Measurements from ENCODE around the gene GRK4.
A peak's percentile ranks its signal among the peaks of the same experiment; 100 is the strongest.

The GRK4 gene

GRCh38 chr4:2934813-2935761 lies 28.3 kb upstream of the GRK4 start:
- peak; percentile 93 to 94 for DNase-seq (ENCODE audit: low read depth in 1 of 2, low spot score in 1 of 2)

GRCh38 chr4:2935762-2936743 lies 27.3 kb upstream of the GRK4 start:
- Histone ChIP-seq H3K27me3 (ENCODE audit: insufficient read depth, poor library complexity, severe bottlenecking) (no peaks in the 10 kb centered on the region), H3K4me3 (replicated peaks; ENCODE audit: insufficient read depth, low read length) (peak overlapping the region; percentile 75), H3K27ac (replicated peaks) (peak overlapping the region; percentile 91)
- no peak for TF ChIP-seq REST (IDR thresholded peaks at IDR 0.05; ENCODE audit: insufficient replicate concordance, low read depth)
- no peak for DNase-seq (ENCODE audit: low read depth in 1 of 2, low spot score in 1 of 2)

More at GRCh38 chr4:2934813-2935761, 28.3 kb upstream of the GRK4 start:
- H3K27ac ChIP-seq (replicated peaks), result peak overlapping the region; percentile 91
- peak overlapping the region; percentile 75 for H3K4me3 ChIP-seq (replicated peaks; ENCODE audit: insufficient read depth, low read length)
- no peaks in the 10 kb centered on the region for H3K27me3 ChIP-seq (ENCODE audit: insufficient read depth, poor library complexity, severe bottlenecking)
- TF ChIP-seq SPI1 (IDR thresholded peaks at IDR 0.05; ENCODE audit: borderline replicate concordance, low read depth) (no peak), REST (IDR thresholded peaks at IDR 0.05; ENCODE audit: insufficient replicate concordance, low read depth) (no peak), GABPA (IDR thresholded peaks at IDR 0.05; ENCODE audit: low read depth) (peak; percentile 79), CTCF (IDR thresholded peaks at IDR 0.05; ENCODE audit: insufficient read depth, low read length) (no peak), POLR2AphosphoS5 (IDR thresholded peaks at IDR 0.05; ENCODE audit: low read depth) (peak; percentile 64; the same call in 1 of the 2 replicates)

- Histone ChIP-seq H3K27ac (replicated peaks) (peak overlapping the region; percentile 15; the same call in 1 of the 2 replicates), H3K27me3 (ENCODE audit: insufficient read depth, poor library complexity, severe bottlenecking) (no peaks in the 10 kb centered on the region), H3K4me3 (replicated peaks; ENCODE audit: insufficient read depth, low read length) (no peak overlapping the region)
- TF ChIP-seq POLR2AphosphoS5 (IDR thresholded peaks at IDR 0.05; ENCODE audit: low read depth), result peak; percentile 33; the same call in 1 of the 2 replicates
- TF ChIP-seq SPI1 (IDR thresholded peaks at IDR 0.05; ENCODE audit: borderline replicate concordance, low read depth), result no peak
- no peak for TF ChIP-seq GABPA (IDR thresholded peaks at IDR 0.05; ENCODE audit: low read depth)
- TF ChIP-seq REST (IDR thresholded peaks at IDR 0.05; ENCODE audit: insufficient replicate concordance, low read depth), result no peak
- peak in 1 of 2 experiments; percentile 47 for DNase-seq (ENCODE audit: low read depth in 1 of 2, low spot score in 1 of 2)
Measured at GRCh38 chr4:2936773-2937145, 26.6 kb upstream of the GRK4 start.

All from HL-60 (cell line).